Measurements from ENCODE around the gene C12orf56.
"Not testable (repeated sequence)": the region's sequence is repeated elsewhere in the genome, so short reads cannot be mapped to it uniquely, and the experiment has no call there.

DNA sequence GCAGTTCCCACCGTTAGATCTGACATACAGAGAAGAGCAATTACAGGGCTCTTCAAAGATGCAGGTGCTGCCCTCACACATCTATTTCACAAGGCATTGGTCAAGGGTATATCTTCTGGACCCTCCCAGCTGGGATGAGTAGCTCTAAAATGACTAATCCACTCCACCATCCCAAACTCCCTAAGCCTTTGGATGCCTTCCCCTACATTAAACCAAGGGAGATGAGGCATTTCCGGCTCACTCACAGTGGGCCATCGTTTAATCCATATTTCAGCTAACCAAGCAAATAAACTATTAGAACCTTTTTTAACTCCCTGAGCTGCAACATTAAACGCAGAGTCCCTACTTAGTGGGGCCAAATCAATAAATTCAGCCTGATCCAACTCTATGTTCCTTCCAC is 45.9 kb downstream of the C12orf56 start:
- not testable (repeated sequence) for TF ChIP-seq POLR2A (IDR thresholded peaks at IDR 0.05)
- TF ChIP-seq, protein P1, sequence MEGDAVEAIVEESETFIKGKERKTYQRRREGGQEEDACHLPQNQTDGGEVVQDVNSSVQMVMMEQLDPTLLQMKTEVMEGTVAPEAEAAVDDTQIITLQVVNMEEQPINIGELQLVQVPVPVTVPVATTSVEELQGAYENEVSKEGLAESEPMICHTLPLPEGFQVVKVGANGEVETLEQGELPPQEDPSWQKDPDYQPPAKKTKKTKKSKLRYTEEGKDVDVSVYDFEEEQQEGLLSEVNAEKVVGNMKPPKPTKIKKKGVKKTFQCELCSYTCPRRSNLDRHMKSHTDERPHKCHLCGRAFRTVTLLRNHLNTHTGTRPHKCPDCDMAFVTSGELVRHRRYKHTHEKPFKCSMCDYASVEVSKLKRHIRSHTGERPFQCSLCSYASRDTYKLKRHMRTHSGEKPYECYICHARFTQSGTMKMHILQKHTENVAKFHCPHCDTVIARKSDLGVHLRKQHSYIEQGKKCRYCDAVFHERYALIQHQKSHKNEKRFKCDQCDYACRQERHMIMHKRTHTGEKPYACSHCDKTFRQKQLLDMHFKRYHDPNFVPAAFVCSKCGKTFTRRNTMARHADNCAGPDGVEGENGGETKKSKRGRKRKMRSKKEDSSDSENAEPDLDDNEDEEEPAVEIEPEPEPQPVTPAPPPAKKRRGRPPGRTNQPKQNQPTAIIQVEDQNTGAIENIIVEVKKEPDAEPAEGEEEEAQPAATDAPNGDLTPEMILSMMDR (IDR thresholded peaks at IDR 0.05) = not testable (repeated sequence)
